Upper lobe of left lung (tissue), 6 donors: ENCODE measurements around the gene SCN7A. TPM values are rescaled to one million over a fixed set of nuclear protein-coding genes. Genes with fewer than 3 reads are reported as not detected.

Experiments used
- ATAC-seq, 2 donors: fragments of 200-7000 bp; cut with Tn5 transposase; one replicate each; pipeline ENCODE4 v1.9.1; 2022; ENCODE audit warnings: mild to moderate bottlenecking in 2 of 2, moderate library complexity in 2 of 2; ENCODE audit not compliant: low FRiP score in 2 of 2
- DNase-seq, 2 donors: peaks; one replicate each; pipeline ENCODE4 v3.0.0-alpha.2; 2019 to 2020
- H3K27ac ChIP-seq, 4 donors: fragments of 200-600 bp; sonication (generic); one replicate each; pipeline ENCODE4 v1.5.1; 2016 to 2019
- H3K27me3 ChIP-seq, 4 donors: fragments of 200-600 bp; sonication (generic); one replicate each; pipeline ENCODE4 v1.5.1; 2017 to 2019
- H3K36me3 ChIP-seq, 4 donors: fragments of 200-600 bp; sonication (generic); one replicate each; pipeline ENCODE4 v1.5.1; 2016 to 2019
- H3K4me1 ChIP-seq, 4 donors: fragments of 200-600 bp; sonication (generic); one replicate each; pipeline ENCODE4 v1.5.1; 2018 to 2019
- H3K4me3 ChIP-seq, 4 donors: fragments of 200-600 bp; sonication (generic); one replicate each; pipeline ENCODE4 v1.5.1; 2017 to 2019; ENCODE audit warnings: mild to moderate bottlenecking in 2 of 4, moderate library complexity in 1 of 4
- H3K9me3 ChIP-seq, 4 donors: fragments of 200-600 bp; sonication (generic); one replicate each; pipeline ENCODE4 v1.5.1; 2018 to 2019
- CTCF ChIP-seq, 6 experiments: fragments of 450-650 bp in 4 of 6; fragments of 200-600 bp in 2 of 6; sonication (generic) in 2 of 6; IDR thresholded peaks; one replicate each; pipeline ENCODE4 v1.5.1; 2016 to 2019; ENCODE audit warnings: antibody characterized with exemption in 6 of 6
- EP300 ChIP-seq, 4 donors: sonication (generic); formaldehyde crosslinking; IDR thresholded peaks; one replicate each; pipeline ENCODE4 v1.5.1; 2017; ENCODE audit warnings: antibody characterized with exemption in 4 of 4, control low read depth in 2 of 4
- POLR2A ChIP-seq, 4 donors: fragments of 450-650 bp; IDR thresholded peaks; one replicate each; pipeline ENCODE4 v1.5.1; 2016 to 2017; ENCODE audit warnings: antibody characterized with exemption in 4 of 4, mild to moderate bottlenecking in 2 of 4
- POLR2AphosphoS5 ChIP-seq, 2 donors: sonication (generic); formaldehyde crosslinking; IDR thresholded peaks; one replicate each; pipeline ENCODE4 v1.5.1; 2017; ENCODE audit warnings: antibody characterized with exemption in 2 of 2
- WGBS, 2 donors: methylation state at CpG; one replicate each; pipeline ENCODE4 v1.1.5; 2017 to 2018; 5-methylcytosine and 5-hydroxymethylcytosine counted together
- total RNA-seq, 6 donors: library from RNA; depleted of rRNA in 4 of 6; stranded (reverse); fragments of >200 nt in 4 of 6; gene quantifications; one replicate each; pipeline versions ENCODE4 v1.1.0 to v1.2.1, GENCODE V29; 2016 to 2021
- donor health status: DM: no; HTN: no; CAD: no; lungs with moderate emphysema.
- donor health status: DM: no; HTN: yes; CAD: no; lungs with severe emphysema.

The SCN7A gene
- total RNA-seq, 6 donors from 2014 or later, result 37.8 to 99.9 (median 60.0) TPM

- Histone ChIP-seq H3K27ac (no peak overlapping the region), H3K36me3 (no peaks in the 10 kb centered on the region), H3K4me3 (no peak overlapping the region), H3K9me3 (no peaks in the 10 kb centered on the region), H3K27me3 (no peaks in the 10 kb centered on the region), H3K4me1 (no peaks in the 10 kb centered on the region)
- no peak for ATAC-seq
- no peak for DNase-seq
- no peak for TF ChIP-seq EP300 (IDR thresholded peaks at IDR 0.05)
- TF ChIP-seq POLR2AphosphoS5 (IDR thresholded peaks at IDR 0.05), result no peak
- TF ChIP-seq CTCF (IDR thresholded peaks at IDR 0.05), result no peak
- TF ChIP-seq POLR2A (IDR thresholded peaks at IDR 0.05), result no peak
- WGBS, 2 donors, result 87 to 93% methylated on average over 7 of the region's 7 CpGs
Measured at GRCh38 chr2:166357068-166357949, 136.7 kb downstream of the SCN7A start.

Other genes starting within 250 kb of the SCN7A start
- 10 to 100 TPM in 3 of 6 donors, 1 to 10 TPM in 3; 5.8 to 24.1 (median 9.8) TPM for gene SCN9A, start 118.3 kb downstream of the SCN7A start, total RNA-seq